ENCODE data around the gene GLIPR1.

GLIPR1 gene

GRCh38 chr12:75478116-75478794 lies 2.3 kb upstream of the GLIPR1 start:
- no peak overlapping the region for H3K4me3 ChIP-seq (replicated peaks; ENCODE audit: low read depth, low read length)

DNA sequence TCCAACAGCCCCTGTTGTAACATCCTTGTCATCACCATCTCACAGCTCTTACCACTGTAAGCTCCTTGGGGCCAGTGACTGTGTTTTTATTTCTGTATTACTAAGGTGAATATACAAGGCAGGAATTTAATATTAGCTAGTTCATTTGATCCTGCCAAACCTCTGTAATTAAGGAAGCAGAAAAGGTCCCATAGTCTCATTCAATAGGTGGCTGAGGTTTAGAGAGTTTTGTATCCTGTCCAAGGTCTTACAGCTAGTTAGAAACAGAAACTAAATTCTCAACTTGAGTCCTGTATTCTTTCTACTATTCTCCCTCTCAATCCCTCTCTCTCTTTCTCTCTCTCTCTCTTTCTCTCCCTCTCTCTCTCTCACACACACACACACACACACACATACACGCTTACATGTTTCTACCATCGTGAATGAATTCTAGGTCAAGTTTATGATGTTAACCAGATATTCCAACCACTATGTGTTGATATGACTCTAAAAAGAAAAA lies 543 bp upstream of the GLIPR1 start:
- Histone ChIP-seq H3K36me3 (ENCODE audit: control insufficient read depth, insufficient read depth, low read length) (no peaks in the 10 kb centered on the region; the same call in 1 of the 2 replicates), H3K4me3 (replicated peaks; ENCODE audit: low read depth, low read length) (peak overlapping the region; percentile 69), H3K27me3 (replicated peaks; ENCODE audit: control insufficient read depth, insufficient read depth, low read length) (no peaks in the 10 kb centered on the region)
- TF ChIP-seq CTCF (IDR thresholded peaks at IDR 0.05; ENCODE audit: insufficient read depth, low read length, poor library complexity, severe bottlenecking), result no peak
- DNase-seq (ENCODE audit: extremely low read depth, insufficient read length), result peak; percentile 39

More at GRCh38 chr12:75478116-75478794, 2.3 kb upstream of the GLIPR1 start:
- DNase-seq (ENCODE audit: extremely low read depth, insufficient read length), result no peak
- Histone ChIP-seq H3K36me3 (ENCODE audit: control insufficient read depth, insufficient read depth, low read length) (no peaks in the 10 kb centered on the region), H3K27me3 (replicated peaks; ENCODE audit: control insufficient read depth, insufficient read depth, low read length) (no peaks in the 10 kb centered on the region)
- TF ChIP-seq CTCF (IDR thresholded peaks at IDR 0.05; ENCODE audit: insufficient read depth, low read length, poor library complexity, severe bottlenecking), result no peak

DNA sequence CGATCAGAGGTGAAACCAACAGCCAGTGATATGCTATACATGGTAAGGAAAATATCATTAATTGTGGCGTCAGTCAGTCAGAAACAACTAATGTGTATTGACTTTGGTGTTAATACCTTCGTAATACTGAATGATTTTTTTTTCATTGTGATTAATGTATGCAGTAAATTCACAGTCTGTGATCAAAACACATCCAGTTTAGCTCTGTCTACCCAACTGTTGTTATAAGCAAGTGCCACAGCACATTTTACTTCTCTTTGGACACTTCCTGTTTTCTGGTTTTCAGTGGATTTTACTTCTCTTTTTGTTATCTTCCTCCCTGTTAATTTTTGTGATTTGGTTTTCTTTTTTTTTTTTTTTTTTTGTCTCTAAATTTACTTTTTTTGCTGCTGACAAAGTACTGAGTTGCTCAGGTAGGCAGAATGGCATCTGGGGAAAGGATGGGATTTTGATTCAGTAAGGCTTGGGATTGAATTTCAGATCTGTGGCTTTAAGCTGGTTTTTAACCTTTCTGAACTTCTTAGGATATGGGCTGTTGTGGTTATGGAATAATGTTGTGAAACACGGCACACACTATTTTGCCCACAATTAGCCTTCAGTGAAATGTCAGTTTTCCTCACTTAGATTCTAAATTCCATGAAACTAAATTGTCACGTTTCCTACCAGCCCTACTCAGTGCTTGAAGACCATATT lies 604 bp downstream of the GLIPR1 start:
- TF ChIP-seq CTCF (IDR thresholded peaks at IDR 0.05; ENCODE audit: insufficient read depth, low read length, poor library complexity, severe bottlenecking), result no peak
- Histone ChIP-seq H3K27me3 (replicated peaks; ENCODE audit: control insufficient read depth, insufficient read depth, low read length) (no peaks in the 10 kb centered on the region), H3K36me3 (ENCODE audit: control insufficient read depth, insufficient read depth, low read length) (no peaks in the 10 kb centered on the region; the same call in 1 of the 2 replicates), H3K4me3 (replicated peaks; ENCODE audit: low read depth, low read length) (peak overlapping the region; percentile 69)
- DNase-seq (ENCODE audit: extremely low read depth, insufficient read length), result no peak

- no peak for DNase-seq (ENCODE audit: extremely low read depth, insufficient read length)
- Histone ChIP-seq H3K36me3 (ENCODE audit: control insufficient read depth, insufficient read depth, low read length) (no peaks in the 10 kb centered on the region; the same call in 1 of the 2 replicates), H3K4me3 (replicated peaks; ENCODE audit: low read depth, low read length) (peak overlapping the region; percentile 69), H3K27me3 (replicated peaks; ENCODE audit: control insufficient read depth, insufficient read depth, low read length) (no peaks in the 10 kb centered on the region)
- no peak for TF ChIP-seq CTCF (IDR thresholded peaks at IDR 0.05; ENCODE audit: insufficient read depth, low read length, poor library complexity, severe bottlenecking)
These were observed 1.2 kb downstream of the GLIPR1 start for GRCh38 chr12:75481774-75482173.

- Histone ChIP-seq H3K4me3 (replicated peaks; ENCODE audit: low read depth, low read length) (peak overlapping the region; percentile 69), H3K27me3 (replicated peaks; ENCODE audit: control insufficient read depth, insufficient read depth, low read length) (no peaks in the 10 kb centered on the region), H3K36me3 (ENCODE audit: control insufficient read depth, insufficient read depth, low read length) (no peaks in the 10 kb centered on the region; the same call in 1 of the 2 replicates)
- no peak for DNase-seq (ENCODE audit: extremely low read depth, insufficient read length)
- TF ChIP-seq CTCF (IDR thresholded peaks at IDR 0.05; ENCODE audit: insufficient read depth, low read length, poor library complexity, severe bottlenecking), result no peak
These were observed 2.1 kb downstream of the GLIPR1 start for GRCh38 chr12:75482646-75483045.
